NK-92 treated with Interleukin-12 subunit alpha and Interleukin-12 subunit beta, amount 100 ng/mL, for 24 hours (cell line): Measurements from ENCODE around the gene PIPOX.

Experiments
- DNase-seq: peaks from one replicate; lab custom pipeline; 2025; lab: John Stamatoyannopoulos, UW

The PIPOX gene

GRCh38 chr17:29099527-29099926 is 56.6 kb downstream of the PIPOX start:
- no peak for DNase-seq

GRCh38 chr17:29100296-29100695 is 57.4 kb downstream of the PIPOX start:
- DNase-seq, result no peak

DNA sequence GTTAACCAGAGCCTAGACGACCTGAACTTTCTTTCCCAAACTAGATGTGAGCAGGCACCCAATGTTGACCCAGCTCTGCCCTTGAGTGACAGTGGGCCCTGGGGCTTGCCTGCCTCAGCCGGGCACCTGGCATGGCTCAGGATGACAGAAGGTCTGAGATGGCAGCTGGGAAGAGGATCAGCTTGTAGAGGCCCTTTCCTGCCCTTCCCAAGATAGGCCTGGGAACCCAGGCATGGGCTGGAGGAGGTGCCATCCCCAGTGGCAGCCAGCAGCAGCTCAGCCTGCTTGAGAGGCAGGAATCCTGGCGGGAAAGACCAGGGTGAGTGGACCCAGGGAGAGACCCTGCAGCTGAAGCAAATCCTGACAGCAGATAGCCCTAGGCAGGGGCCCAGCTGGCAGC is 59.1 kb downstream of the PIPOX start:
- no peak for DNase-seq

DNA sequence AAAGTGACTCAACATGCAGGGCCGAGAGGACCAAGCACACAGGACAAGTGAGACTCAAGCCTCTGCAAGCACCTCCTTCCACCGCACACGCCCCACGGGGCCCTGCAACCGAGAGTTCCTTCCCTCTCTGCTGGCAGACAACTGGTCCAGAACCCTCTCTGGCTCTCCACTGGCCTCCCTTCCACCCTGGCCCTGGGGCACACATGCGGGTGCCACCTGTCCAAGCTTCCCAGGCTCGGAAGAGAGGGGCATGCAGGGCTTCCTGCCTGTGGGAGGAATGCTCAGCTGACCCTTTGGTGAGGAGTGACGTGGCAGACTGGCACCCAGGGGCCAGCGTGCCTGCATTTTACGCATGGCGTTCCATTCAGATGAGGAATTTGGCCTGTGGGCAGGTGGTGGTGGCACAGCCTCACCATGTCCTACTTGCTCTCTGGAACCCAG is 59.8 kb downstream of the PIPOX start:
- DNase-seq, result no peak

GRCh38 chr17:29103341-29103740 is 60.4 kb downstream of the PIPOX start:
- no peak for DNase-seq
